HCEC 1CT (cell line): ENCODE measurements around the gene KRT71.

ENCODE experiments used
- DNase-seq: peaks from one replicate; pipeline ENCODE4 v3.0.0-alpha.2; 2017

Gene KRT71

DNA sequence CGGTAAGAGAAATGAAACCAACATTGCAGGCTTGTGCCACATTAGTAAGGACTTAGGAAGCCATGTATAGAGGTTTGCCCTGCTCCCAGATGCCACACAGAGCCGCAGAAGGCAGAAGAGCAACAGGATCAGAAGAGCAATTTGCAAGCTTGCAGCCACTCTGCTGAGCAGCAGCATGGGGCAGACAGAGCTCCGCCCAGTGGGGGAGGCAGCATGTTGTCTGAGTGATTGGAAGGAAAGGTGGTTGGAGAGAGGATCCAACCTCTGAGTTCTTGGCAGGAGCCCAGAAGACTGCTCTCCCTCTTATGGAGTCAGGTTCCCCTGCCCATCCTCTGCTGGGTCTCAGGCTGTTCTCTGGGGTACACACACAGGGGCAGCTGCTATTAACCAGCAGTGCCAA, 57.6 kb downstream of the KRT71 start:
- no peak for DNase-seq

GRCh38 chr12:52494518-52494917, 58.4 kb downstream of the KRT71 start:
- DNase-seq, result no peak

- no peak for DNase-seq
These were observed 58.8 kb downstream of the KRT71 start for GRCh38 chr12:52494100-52494499.
